Esophagus squamous epithelium (tissue), 5 donors: Measurements from ENCODE around the gene HCFC1. TPM values are rescaled to one million over a fixed set of nuclear protein-coding genes. Genes with fewer than 3 reads are reported as not detected.

Experiments
- DNase-seq: peaks from one replicate; lab custom pipeline; 2025; lab: John Stamatoyannopoulos, UW
- H3K27ac ChIP-seq, 4 donors: fragments of 200-600 bp; sonication (generic); one replicate each; pipeline ENCODE4 v1.5.1; 2016 to 2019; ENCODE audit warnings: mild to moderate bottlenecking in 1 of 4
- H3K27me3 ChIP-seq, 4 donors: fragments of 200-600 bp; sonication (generic); 1 replicate in 3 of 4; 2 replicates in 1 of 4; pipeline versions ENCODE4 v1.5.1 to v1.6.0; 2017 to 2021; ENCODE audit warnings: antibody characterized with exemption in 1 of 4
- H3K36me3 ChIP-seq, 3 donors: fragments of 200-600 bp; sonication (generic); one replicate each; pipeline ENCODE4 v1.5.1; 2016 to 2019
- H3K4me1 ChIP-seq, 3 donors: fragments of 200-600 bp; sonication (generic); one replicate each; pipeline ENCODE4 v1.5.1; 2017 to 2019
- H3K4me3 ChIP-seq, 4 donors: fragments of 200-600 bp; sonication (generic); 1 replicate in 3 of 4; 2 replicates in 1 of 4; pipeline ENCODE4 v1.5.1; 2016 to 2019; ENCODE audit warnings: mild to moderate bottlenecking in 2 of 4, moderate library complexity in 1 of 4
- H3K9me3 ChIP-seq, 3 donors: fragments of 200-600 bp; sonication (generic); one replicate each; pipeline ENCODE4 v1.5.1; 2016 to 2019
- POLR2A ChIP-seq, 4 donors: fragments of 450-650 bp; IDR thresholded peaks; one replicate each; pipeline ENCODE4 v1.6.1; 2017; ENCODE audit warnings: antibody characterized with exemption in 4 of 4, mild to moderate bottlenecking in 4 of 4, moderate library complexity in 3 of 4
- WGBS, 2 donors: methylation state at CpG; one replicate each; pipeline ENCODE4 v1.1.5; 2018; 5-methylcytosine and 5-hydroxymethylcytosine counted together
- intact Hi-C: fragments of 100-400 bp; cut with DNase I; formaldehyde crosslinking; loops from one replicate; pipeline ENCODE4 v1.15.0; 2022
- total RNA-seq, 4 donors: library from RNA; depleted of rRNA; stranded (reverse); fragments of >200 nt; gene quantifications; one replicate each; pipeline ENCODE4 v1.1.0, GENCODE V29; 2016
- TF ChIP-seq, protein P1 (sequence below), 6 experiments: fragments of 450-650 bp in 4 of 6; fragments of 200-600 bp in 2 of 6; sonication (generic) in 2 of 6; IDR thresholded peaks; one replicate each; pipeline ENCODE4 v1.5.1; 2016 to 2019; ENCODE audit warnings: antibody characterized with exemption in 6 of 6, mild to moderate bottlenecking in 4 of 6, moderate library complexity in 4 of 6
- donor health status: DM: yes; HTN: yes; CAD: no.

Gene HCFC1
- total RNA-seq, 4 donors from 2014 or later = 22.2 to 54.0 (median 37.0) TPM

DNA sequence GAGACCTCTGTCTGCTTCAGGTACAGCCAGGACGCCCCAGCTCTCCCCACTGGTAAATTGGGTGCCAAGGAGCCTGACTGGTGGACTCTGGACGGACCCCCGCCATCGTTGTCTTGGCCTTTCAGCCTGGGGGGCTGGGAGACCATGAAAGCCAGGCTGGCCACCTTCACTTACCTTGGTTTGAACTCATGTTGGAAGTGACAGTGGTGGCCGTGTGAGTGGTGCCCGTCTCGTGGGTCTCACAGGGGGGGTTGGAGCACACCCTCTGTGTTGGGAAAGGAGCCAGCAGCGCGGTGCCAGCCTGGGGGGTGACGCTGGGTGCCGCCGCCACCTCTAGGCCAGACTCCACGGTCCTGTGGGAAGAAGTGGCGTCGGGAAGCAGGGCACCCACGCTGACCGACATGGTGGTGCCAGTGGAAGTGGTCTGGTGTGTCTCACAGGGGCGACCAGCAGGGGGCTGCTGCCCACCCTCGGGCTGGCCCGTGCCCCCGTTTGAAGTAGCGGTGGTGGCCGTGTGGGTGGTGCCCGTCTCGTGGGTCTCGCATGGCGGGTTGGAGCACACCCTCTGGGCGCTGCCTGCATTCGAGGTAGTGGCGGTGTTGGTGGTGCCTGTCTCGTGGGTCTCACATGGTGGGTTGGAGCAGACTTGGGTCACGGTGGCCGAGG, 17.6 kb downstream of the HCFC1 start:
- peaks cover 0 to 21% (median 0%) of the 10 kb centered on the region in 3 donors for H3K4me1 ChIP-seq
- DNase-seq = no peak
- TF ChIP-seq, protein P1, sequence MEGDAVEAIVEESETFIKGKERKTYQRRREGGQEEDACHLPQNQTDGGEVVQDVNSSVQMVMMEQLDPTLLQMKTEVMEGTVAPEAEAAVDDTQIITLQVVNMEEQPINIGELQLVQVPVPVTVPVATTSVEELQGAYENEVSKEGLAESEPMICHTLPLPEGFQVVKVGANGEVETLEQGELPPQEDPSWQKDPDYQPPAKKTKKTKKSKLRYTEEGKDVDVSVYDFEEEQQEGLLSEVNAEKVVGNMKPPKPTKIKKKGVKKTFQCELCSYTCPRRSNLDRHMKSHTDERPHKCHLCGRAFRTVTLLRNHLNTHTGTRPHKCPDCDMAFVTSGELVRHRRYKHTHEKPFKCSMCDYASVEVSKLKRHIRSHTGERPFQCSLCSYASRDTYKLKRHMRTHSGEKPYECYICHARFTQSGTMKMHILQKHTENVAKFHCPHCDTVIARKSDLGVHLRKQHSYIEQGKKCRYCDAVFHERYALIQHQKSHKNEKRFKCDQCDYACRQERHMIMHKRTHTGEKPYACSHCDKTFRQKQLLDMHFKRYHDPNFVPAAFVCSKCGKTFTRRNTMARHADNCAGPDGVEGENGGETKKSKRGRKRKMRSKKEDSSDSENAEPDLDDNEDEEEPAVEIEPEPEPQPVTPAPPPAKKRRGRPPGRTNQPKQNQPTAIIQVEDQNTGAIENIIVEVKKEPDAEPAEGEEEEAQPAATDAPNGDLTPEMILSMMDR (IDR thresholded peaks at IDR 0.05) = no peak
- TF ChIP-seq POLR2A (IDR thresholded peaks at IDR 0.05) = no peak
- no peaks in the 10 kb centered on the region for H3K9me3 ChIP-seq
- 70 to 81% methylated on average over 2 to 6 of the region's 33 CpGs for WGBS, 2 donors
- peak overlapping the region; percentile 14 to 82 (median 72) for H3K27ac ChIP-seq
- H3K27me3 ChIP-seq = no peaks in the 10 kb centered on the region
- peak overlapping the region in 2 of 4 donors; percentile 19 to 37 for H3K4me3 ChIP-seq
- intact Hi-C loops = no loop called here
- peaks cover 39 to 97% (median 47%) of the 10 kb centered on the region in 3 donors for H3K36me3 ChIP-seq

DNA sequence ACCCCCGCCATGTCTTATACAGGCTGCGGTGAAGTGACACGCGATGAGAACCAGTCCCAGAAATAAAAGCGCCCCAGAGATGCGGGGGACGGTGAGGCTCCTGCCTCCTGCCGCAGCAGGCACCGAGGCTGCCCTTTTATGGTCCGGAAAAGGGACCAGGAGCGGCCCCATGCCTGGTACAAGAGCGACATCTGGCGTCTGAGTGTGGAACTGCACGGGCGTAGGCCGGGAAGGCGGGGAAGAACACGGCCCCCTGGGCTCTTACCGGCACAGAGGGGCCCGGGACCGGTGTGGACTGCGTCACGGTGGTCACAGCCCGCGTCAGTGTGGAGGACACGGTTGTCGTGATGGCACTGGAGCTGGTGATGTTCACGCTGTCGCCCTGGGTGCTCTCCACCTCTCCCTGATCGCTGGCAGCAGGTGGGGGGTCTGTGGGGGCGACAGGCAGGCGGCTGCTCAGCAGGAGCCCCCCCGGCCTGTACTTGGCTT, 18.2 kb downstream of the HCFC1 start:
- peak overlapping the region in 2 of 4 donors; percentile 19 to 37 for H3K4me3 ChIP-seq
- peak overlapping the region; percentile 24 to 82 (median 72) for H3K27ac ChIP-seq
- TF ChIP-seq POLR2A (IDR thresholded peaks at IDR 0.05) = peak in 1 of 4 donors; percentile 7
- TF ChIP-seq, protein P1 (IDR thresholded peaks at IDR 0.05) = peak; percentile 95 to 99 (median 96)
- intact Hi-C loops = no loop called here
- no peaks in the 10 kb centered on the region for H3K9me3 ChIP-seq
- no peak for DNase-seq
- H3K36me3 ChIP-seq = peaks cover 39 to 97% (median 40%) of the 10 kb centered on the region in 3 donors
- WGBS, 2 donors = 83% methylated on average over 1 of the region's 33 CpGs; no CpG with 5 or more reads in 1 of the 2 donors
- no peaks in the 10 kb centered on the region for H3K27me3 ChIP-seq
- peaks cover 0 to 21% (median 0%) of the 10 kb centered on the region in 3 donors for H3K4me1 ChIP-seq

DNA sequence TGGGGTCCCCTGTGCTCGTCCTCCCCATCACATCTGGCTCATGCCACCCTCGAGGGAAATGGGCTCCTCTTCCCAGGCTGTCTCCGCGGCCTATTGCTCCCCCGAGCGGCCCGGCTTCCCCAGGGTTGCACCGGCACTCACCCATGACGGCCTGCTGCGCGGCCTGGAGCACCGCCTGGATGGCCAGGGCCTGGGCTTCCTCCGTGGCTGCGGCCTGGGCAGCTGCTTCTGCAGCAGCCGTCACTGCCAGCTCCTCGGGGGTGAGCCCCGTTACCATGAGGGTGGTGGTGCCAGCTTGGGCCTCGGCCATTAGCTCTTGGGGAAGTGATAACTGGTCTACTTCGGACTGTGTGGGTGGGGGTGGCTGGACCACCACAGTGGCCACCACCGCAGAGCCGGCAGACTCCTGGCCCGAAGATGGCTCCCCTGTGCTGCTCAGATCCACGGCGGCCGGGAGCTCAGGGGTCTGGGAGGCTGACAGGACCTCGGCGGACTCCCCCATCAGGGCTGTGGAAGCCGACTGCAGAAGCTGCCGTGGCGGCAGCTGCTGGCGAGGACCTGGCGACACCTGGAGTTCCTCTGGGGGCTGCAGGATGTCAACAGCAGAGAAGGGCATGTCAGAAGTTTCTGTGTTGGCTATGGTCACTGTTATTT, 19.1 kb downstream of the HCFC1 start:
- H3K36me3 ChIP-seq = peaks cover 33 to 89% (median 34%) of the 10 kb centered on the region in 3 donors
- no peaks in the 10 kb centered on the region for H3K9me3 ChIP-seq
- DNase-seq = no peak
- H3K4me1 ChIP-seq = peaks cover 0 to 28% (median 0%) of the 10 kb centered on the region in 3 donors
- intact Hi-C loops = no loop called here
- TF ChIP-seq, protein P1 (IDR thresholded peaks at IDR 0.05) = no peak
- peak overlapping the region; percentile 24 to 82 (median 72) for H3K27ac ChIP-seq
- 94% methylated on average over 12 of the region's 32 CpGs; no CpG with 5 or more reads in 1 of the 2 donors for WGBS, 2 donors
- no peak overlapping the region for H3K4me3 ChIP-seq
- no peaks in the 10 kb centered on the region for H3K27me3 ChIP-seq

DNA sequence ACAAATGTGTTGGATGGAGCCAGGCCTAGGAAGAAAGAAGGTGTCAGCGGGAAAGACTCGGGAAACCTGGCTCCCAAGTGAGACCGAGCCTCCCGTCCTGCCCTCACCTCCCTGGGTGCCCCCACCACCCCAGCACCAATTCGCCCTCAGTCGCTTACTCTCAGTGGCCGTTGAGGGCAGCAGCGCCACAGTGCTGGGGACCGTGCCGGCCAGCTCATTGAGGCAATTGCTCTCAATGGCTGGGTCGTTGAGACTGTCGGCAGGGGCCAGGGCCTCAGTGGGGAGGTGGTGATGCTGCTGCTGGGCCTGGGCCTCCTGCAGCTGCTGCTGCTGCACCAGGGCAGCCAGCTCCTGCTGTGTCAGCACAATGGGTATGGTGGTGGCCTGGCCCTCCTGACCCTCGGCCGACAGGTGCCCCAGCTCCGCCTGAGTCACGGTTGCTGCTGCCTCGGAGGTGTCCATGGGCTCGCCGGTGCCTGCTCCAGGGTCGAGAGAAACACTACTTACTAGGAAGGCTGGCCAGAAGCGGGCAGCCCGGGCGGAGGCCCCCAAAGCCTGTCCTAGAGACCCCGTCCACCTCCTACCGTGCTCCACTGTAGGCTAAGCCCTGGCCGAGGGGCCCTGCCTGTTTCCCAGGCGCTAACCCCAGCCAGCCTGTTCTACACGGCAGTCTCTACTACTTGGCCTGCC, 19.8 kb downstream of the HCFC1 start:
- no peak for DNase-seq
- intact Hi-C loops = no loop called here
- H3K36me3 ChIP-seq = peaks cover 29 to 82% (median 30%) of the 10 kb centered on the region in 3 donors

More for the DNA sequence above, 19.8 kb downstream of the HCFC1 start:
- Histone ChIP-seq H3K27ac (peak overlapping the region in 3 of 4 donors; percentile 69 to 82 (median 75)), H3K9me3 (no peaks in the 10 kb centered on the region), H3K4me1 (peaks cover 0 to 33% (median 0%) of the 10 kb centered on the region in 3 donors), H3K27me3 (no peaks in the 10 kb centered on the region), H3K4me3 (no peak overlapping the region)
- no peak for TF ChIP-seq POLR2A (IDR thresholded peaks at IDR 0.05)
- TF ChIP-seq, protein P1 (IDR thresholded peaks at IDR 0.05) = no peak
- WGBS, 2 donors = 87% methylated on average over 7 of the region's 28 CpGs; no CpG with 5 or more reads in 1 of the 2 donors
